GM12878 (cell line): ENCODE measurements around the gene KAT2A. TPM values are rescaled to one million over a fixed set of nuclear protein-coding genes. Genes with fewer than 3 reads are reported as not detected.

ENCODE experiments used
- HCFC1 ChIP-seq: fragments of 150-350 bp; IDR thresholded peaks from 2 replicates; pipeline ENCODE4 v1.6.1; 2014; ENCODE audit warnings: low read length
- HDAC6 ChIP-seq: fragments of 200-600 bp; sonication (generic); IDR thresholded peaks from one replicate; pipeline ENCODE4 v1.8.0; 2017; ENCODE audit warnings: antibody characterized with exemption; ENCODE audit not compliant: unreplicated experiment
- IKZF2 ChIP-seq, 2 experiments: fragments of 450-650 bp; IDR thresholded peaks; 2 replicates each; pipeline ENCODE4 v1.6.1; 2017; ENCODE audit warnings: mild to moderate bottlenecking in 2 of 2, moderate library complexity in 2 of 2
- KDM1A ChIP-seq: fragments of 200-600 bp; sonication (generic); IDR thresholded peaks from 2 replicates; pipeline ENCODE4 v1.6.1; 2016; ENCODE audit warnings: borderline replicate concordance
- NFIC ChIP-seq: IDR thresholded peaks from 2 replicates; pipeline ENCODE4 v1.6.1; 2012; ENCODE audit warnings: low read depth, mild to moderate bottlenecking, inconsistent platforms, low read length, moderate library complexity
- POLR2A ChIP-seq: IDR thresholded peaks from 2 replicates; pipeline ENCODE4 v1.6.1; 2011; ENCODE audit warnings: low read depth, mild to moderate bottlenecking, low read length
- POLR2AphosphoS5 ChIP-seq: IDR thresholded peaks from 2 replicates; pipeline ENCODE4 v1.6.1; 2011; ENCODE audit warnings: mild to moderate bottlenecking, low read length, inconsistent platforms
- RAD21 ChIP-seq: IDR thresholded peaks from 2 replicates; pipeline ENCODE4 v1.6.1; 2011; ENCODE audit warnings: mild to moderate bottlenecking, low read depth, low read length, moderate library complexity; ENCODE audit not compliant: insufficient read depth
- SUZ12 ChIP-seq: fragments of 200-600 bp; sonication (generic); IDR thresholded peaks from one replicate; pipeline ENCODE4 v1.6.1; 2018; ENCODE audit warnings: antibody characterized with exemption, mild to moderate bottlenecking; ENCODE audit not compliant: unreplicated experiment
- TBL1XR1 ChIP-seq: IDR thresholded peaks from 2 replicates; pipeline ENCODE4 v1.6.1; 2012; ENCODE audit warnings: low read depth, low read length, improper control_type of control experiment
- YY1 ChIP-seq: IDR thresholded peaks from 2 replicates; pipeline ENCODE4 v1.6.1; 2011; ENCODE audit warnings: low read depth, mild to moderate bottlenecking, low read length
- polyA plus RNA-seq, 11 experiments: library from polyadenylated mRNA; depleted of rRNA in 4 of 11; unstranded in 6 of 11; stranded (reverse) in 5 of 11; fragments of >200 nt; fragmentation: Nextera tagmentation in 4 of 11; fragmentation: Illumina TruSeq in 1 of 11; extraction: Ambion mirVana in 4 of 11; extraction: Trizol in 1 of 11; gene quantifications; 1 replicate in 1 of 11; 2 replicates in 10 of 11; pipeline versions ENCODE4 v1.2.1 to v1.2.3, GENCODE V29; 2011 to 2016; ENCODE audit warnings: inconsistent platforms in 2 of 11, missing spikeins in 2 of 11, low read depth in 1 of 11
- total RNA-seq, 4 experiments: library from RNA; depleted of rRNA in 3 of 4; stranded (reverse); fragments of >200 nt in 3 of 4; fragmentation: Illumina TruSeq in 1 of 4; extraction: Trizol in 1 of 4; gene quantifications; 2 replicates each; pipeline versions ENCODE4 v1.2.1 to v1.2.3, GENCODE V29; 2013 to 2021
- TF ChIP-seq, protein P1 (sequence below): IDR thresholded peaks from 2 replicates; pipeline ENCODE4 v1.6.1; 2012; ENCODE audit warnings: improper control_type of control experiment, low read depth, low read length; ENCODE audit not compliant: insufficient replicate concordance
- TF ChIP-seq, protein P2 (sequence below), 3 experiments: IDR thresholded peaks in 2 of 3; conservative IDR thresholded peaks in 1 of 3; 2 replicates each; pipeline ENCODE4 v1.5.1; 2011; ENCODE audit warnings: low read depth in 3 of 3, low read length in 3 of 3, mild to moderate bottlenecking in 3 of 3, control low read depth in 2 of 3, moderate library complexity in 2 of 3, inconsistent platforms in 1 of 3, mixed read lengths in 1 of 3; ENCODE audit not compliant: control insufficient read depth in 2 of 3, insufficient read depth in 1 of 3; ENCODE audit errors: extremely low read depth in 1 of 3
- TF ChIP-seq, protein P3 (sequence below): fragments of 450-650 bp; IDR thresholded peaks from 2 replicates; pipeline ENCODE4 v1.6.1; 2016; ENCODE audit warnings: mild to moderate bottlenecking, moderate library complexity, borderline replicate concordance

Gene KAT2A
- total and polyA plus RNA-seq, 10 of the 15 experiments (the other 5 are each of a cell fraction or from before 2014, with no cell fraction given), result 0.85 to 47.5 (median 14.6) TPM

DNA sequence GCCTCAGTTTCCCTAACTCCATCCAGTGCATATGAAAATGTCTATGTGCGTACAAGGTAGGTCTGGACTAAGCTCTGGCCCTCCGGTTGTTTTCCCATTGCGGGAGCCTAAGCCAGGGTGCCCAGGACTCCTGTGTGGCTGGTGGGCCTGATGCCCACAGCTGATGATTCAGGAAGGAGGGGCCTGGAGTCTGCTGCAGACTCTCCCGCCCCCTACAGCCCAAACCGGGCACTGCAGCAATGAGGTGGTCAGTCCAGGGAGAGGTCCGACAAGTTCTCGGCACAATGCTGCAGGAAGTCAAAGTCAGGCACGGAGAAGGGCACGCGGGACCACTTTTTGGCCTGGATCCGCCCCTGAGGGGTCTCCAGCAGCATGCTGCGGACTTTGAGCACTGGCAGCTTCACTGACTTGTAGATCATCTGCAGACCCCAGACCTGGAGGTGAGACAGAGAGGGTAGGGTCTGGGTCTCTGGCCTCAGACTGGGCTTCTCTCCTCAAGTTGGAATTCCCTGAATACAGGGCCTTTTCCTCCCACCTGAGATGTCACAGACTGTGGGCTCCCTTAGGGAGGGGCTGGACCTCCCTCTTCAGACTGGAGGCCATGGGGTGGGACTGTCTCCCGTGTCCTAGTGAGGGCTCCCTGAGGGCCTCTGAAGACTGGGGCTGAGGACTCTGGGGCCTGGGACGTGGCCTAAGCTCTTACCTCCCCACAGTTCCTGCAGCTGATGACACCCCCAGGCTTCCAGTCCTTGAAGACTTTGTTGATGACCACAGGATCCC is 19.5 kb downstream of the KAT2A start (continued):
- TF ChIP-seq, protein P1, sequence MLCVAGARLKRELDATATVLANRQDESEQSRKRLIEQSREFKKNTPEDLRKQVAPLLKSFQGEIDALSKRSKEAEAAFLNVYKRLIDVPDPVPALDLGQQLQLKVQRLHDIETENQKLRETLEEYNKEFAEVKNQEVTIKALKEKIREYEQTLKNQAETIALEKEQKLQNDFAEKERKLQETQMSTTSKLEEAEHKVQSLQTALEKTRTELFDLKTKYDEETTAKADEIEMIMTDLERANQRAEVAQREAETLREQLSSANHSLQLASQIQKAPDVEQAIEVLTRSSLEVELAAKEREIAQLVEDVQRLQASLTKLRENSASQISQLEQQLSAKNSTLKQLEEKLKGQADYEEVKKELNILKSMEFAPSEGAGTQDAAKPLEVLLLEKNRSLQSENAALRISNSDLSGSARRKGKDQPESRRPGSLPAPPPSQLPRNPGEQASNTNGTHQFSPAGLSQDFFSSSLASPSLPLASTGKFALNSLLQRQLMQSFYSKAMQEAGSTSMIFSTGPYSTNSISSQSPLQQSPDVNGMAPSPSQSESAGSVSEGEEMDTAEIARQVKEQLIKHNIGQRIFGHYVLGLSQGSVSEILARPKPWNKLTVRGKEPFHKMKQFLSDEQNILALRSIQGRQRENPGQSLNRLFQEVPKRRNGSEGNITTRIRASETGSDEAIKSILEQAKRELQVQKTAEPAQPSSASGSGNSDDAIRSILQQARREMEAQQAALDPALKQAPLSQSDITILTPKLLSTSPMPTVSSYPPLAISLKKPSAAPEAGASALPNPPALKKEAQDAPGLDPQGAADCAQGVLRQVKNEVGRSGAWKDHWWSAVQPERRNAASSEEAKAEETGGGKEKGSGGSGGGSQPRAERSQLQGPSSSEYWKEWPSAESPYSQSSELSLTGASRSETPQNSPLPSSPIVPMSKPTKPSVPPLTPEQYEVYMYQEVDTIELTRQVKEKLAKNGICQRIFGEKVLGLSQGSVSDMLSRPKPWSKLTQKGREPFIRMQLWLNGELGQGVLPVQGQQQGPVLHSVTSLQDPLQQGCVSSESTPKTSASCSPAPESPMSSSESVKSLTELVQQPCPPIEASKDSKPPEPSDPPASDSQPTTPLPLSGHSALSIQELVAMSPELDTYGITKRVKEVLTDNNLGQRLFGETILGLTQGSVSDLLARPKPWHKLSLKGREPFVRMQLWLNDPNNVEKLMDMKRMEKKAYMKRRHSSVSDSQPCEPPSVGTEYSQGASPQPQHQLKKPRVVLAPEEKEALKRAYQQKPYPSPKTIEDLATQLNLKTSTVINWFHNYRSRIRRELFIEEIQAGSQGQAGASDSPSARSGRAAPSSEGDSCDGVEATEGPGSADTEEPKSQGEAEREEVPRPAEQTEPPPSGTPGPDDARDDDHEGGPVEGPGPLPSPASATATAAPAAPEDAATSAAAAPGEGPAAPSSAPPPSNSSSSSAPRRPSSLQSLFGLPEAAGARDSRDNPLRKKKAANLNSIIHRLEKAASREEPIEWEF, result no peak
- peak; percentile 36; the same call in 1 of the 2 replicates for TF ChIP-seq POLR2A
- TF ChIP-seq SUZ12, result no peak
- TF ChIP-seq HDAC6, result no peak
- TF ChIP-seq RAD21, result peak; percentile 81
- TF ChIP-seq, protein P2, sequence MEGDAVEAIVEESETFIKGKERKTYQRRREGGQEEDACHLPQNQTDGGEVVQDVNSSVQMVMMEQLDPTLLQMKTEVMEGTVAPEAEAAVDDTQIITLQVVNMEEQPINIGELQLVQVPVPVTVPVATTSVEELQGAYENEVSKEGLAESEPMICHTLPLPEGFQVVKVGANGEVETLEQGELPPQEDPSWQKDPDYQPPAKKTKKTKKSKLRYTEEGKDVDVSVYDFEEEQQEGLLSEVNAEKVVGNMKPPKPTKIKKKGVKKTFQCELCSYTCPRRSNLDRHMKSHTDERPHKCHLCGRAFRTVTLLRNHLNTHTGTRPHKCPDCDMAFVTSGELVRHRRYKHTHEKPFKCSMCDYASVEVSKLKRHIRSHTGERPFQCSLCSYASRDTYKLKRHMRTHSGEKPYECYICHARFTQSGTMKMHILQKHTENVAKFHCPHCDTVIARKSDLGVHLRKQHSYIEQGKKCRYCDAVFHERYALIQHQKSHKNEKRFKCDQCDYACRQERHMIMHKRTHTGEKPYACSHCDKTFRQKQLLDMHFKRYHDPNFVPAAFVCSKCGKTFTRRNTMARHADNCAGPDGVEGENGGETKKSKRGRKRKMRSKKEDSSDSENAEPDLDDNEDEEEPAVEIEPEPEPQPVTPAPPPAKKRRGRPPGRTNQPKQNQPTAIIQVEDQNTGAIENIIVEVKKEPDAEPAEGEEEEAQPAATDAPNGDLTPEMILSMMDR (IDR thresholded peaks at IDR 0.05 in 2 of 3, conservative IDR thresholded peaks at IDR 0.05 in 1 of 3; ENCODE audit: control insufficient read depth in 2 of 3, extremely low read depth in 1 of 3, insufficient read depth in 1 of 3, low read depth in 3 of 3, low read length in 3 of 3), result peak; percentile 84 to 92 (median 92)
- no peak for TF ChIP-seq HCFC1
- TF ChIP-seq, protein P3, sequence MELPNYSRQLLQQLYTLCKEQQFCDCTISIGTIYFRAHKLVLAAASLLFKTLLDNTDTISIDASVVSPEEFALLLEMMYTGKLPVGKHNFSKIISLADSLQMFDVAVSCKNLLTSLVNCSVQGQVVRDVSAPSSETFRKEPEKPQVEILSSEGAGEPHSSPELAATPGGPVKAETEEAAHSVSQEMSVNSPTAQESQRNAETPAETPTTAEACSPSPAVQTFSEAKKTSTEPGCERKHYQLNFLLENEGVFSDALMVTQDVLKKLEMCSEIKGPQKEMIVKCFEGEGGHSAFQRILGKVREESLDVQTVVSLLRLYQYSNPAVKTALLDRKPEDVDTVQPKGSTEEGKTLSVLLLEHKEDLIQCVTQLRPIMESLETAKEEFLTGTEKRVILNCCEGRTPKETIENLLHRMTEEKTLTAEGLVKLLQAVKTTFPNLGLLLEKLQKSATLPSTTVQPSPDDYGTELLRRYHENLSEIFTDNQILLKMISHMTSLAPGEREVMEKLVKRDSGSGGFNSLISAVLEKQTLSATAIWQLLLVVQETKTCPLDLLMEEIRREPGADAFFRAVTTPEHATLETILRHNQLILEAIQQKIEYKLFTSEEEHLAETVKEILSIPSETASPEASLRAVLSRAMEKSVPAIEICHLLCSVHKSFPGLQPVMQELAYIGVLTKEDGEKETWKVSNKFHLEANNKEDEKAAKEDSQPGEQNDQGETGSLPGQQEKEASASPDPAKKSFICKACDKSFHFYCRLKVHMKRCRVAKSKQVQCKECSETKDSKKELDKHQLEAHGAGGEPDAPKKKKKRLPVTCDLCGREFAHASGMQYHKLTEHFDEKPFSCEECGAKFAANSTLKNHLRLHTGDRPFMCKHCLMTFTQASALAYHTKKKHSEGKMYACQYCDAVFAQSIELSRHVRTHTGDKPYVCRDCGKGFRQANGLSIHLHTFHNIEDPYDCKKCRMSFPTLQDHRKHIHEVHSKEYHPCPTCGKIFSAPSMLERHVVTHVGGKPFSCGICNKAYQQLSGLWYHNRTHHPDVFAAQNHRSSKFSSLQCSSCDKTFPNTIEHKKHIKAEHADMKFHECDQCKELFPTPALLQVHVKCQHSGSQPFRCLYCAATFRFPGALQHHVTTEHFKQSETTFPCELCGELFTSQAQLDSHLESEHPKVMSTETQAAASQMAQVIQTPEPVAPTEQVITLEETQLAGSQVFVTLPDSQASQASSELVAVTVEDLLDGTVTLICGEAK, result no peak
- no peak for TF ChIP-seq TBL1XR1
- TF ChIP-seq IKZF2 (IDR thresholded peaks at IDR 0.05), result no peak
- no peak for TF ChIP-seq KDM1A
- no peak for TF ChIP-seq POLR2AphosphoS5
- TF ChIP-seq YY1, result 0 out of 2 replicates have a peak, but pooled peaks have one; percentile 37
- no peak for TF ChIP-seq NFIC
